ENCODE measurements around the gene SGMS1. TPM values are rescaled to one million over a fixed set of nuclear protein-coding genes. Genes with fewer than 3 reads are reported as not detected.

Gene SGMS1
- total and polyA plus RNA-seq, 12 donors = 7.3 to 24.3 (median 17.1) TPM

DNA sequence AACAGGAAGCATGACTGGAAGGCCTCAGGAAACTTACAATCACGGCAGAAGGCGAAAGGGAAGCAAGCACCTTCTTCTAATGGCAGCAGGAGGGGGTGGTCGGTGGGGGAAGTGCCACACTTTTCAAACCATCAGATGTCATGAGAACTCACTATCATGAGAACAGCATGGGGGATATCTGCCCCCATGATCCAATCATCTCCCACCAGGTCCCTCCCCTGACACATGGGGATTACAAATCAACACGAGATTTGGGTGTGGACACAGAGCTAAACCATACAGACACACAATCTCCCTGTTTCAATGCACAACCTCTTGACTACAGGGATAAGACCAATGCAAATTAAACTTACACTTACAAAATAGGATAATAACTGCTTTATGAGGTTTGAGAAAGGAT, 97.6 kb downstream of the SGMS1 start:
- Histone ChIP-seq H3K27me3 (no peaks in the 10 kb centered on the region), H3K36me3 (no peaks in the 10 kb centered on the region), H3K4me3 (no peak overlapping the region), H3K27ac (no peak overlapping the region), H3K4me1 (peaks cover 0 to 11% (median 5%) of the 10 kb centered on the region in 9 donors), H3K9me3 (no peaks in the 10 kb centered on the region)
- WGBS, 2 donors = 91 to 93% methylated on average over 4 of the region's 4 CpGs
- intact Hi-C loops (cut with DNase I) = loop anchor here in 1 of 10 donors (10.0 kb wide), 1 partner anchor 151 kb away; no protein-coding TSS in a partner anchor
- TF ChIP-seq, protein P1, sequence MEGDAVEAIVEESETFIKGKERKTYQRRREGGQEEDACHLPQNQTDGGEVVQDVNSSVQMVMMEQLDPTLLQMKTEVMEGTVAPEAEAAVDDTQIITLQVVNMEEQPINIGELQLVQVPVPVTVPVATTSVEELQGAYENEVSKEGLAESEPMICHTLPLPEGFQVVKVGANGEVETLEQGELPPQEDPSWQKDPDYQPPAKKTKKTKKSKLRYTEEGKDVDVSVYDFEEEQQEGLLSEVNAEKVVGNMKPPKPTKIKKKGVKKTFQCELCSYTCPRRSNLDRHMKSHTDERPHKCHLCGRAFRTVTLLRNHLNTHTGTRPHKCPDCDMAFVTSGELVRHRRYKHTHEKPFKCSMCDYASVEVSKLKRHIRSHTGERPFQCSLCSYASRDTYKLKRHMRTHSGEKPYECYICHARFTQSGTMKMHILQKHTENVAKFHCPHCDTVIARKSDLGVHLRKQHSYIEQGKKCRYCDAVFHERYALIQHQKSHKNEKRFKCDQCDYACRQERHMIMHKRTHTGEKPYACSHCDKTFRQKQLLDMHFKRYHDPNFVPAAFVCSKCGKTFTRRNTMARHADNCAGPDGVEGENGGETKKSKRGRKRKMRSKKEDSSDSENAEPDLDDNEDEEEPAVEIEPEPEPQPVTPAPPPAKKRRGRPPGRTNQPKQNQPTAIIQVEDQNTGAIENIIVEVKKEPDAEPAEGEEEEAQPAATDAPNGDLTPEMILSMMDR (IDR thresholded peaks at IDR 0.05) = no peak
- DNase-seq = no peak
- no peak for ATAC-seq

DNA sequence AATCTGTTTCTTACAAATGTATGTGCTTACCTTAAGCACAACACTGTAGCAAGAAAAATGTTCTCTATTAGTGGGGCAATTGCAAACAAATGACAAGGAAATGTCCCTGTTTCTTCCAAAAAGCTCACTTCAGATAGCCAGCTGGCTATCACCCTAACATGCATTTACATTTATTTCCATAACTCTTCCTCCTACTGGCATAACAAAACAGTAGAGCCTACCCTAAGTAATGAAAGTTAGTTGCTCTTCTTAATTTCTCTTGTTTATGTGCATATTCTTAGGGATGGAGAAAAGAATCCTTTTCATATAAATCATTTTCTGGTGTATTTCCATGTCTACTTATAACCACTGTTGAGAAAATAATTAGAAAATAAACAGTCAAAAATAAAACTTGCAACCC, 100.4 kb downstream of the SGMS1 start:
- intact Hi-C loops (cut with DNase I) = loop anchor here in 1 of 10 donors (10.0 kb wide), 1 partner anchor 149 kb away; no protein-coding TSS in a partner anchor
- peaks cover 0 to 11% (median 5%) of the 10 kb centered on the region in 9 donors for H3K4me1 ChIP-seq
- TF ChIP-seq, protein P1 (IDR thresholded peaks at IDR 0.05) = no peak
- no peaks in the 10 kb centered on the region for H3K27me3 ChIP-seq
- ATAC-seq = no peak
- H3K27ac ChIP-seq = no peak overlapping the region
- DNase-seq = no peak
- H3K9me3 ChIP-seq = no peaks in the 10 kb centered on the region
- peaks cover 0 to 8% (median 0%) of the 10 kb centered on the region in 9 donors for H3K36me3 ChIP-seq
- no peak overlapping the region for H3K4me3 ChIP-seq

DNA sequence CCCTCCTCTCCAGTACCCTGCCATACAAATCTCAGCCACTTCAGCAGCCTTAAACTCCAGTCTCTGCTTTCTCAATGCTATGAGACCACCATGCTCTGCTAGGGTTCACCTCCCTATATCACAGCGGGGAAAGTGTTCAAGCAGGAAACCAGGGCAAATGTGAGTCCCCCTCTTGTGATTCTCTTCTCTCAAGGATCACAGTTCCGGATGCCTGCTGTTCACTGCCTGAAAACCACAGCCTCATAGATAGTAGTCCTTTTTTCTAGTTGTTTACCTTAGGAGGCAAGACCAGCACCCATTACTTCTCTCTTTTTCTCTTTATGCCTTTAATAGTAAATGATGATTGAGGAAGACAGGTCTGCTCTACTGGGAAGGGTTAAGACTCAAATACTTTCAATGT, 100.8 kb downstream of the SGMS1 start:
- TF ChIP-seq, protein P1 (IDR thresholded peaks at IDR 0.05) = no peak
- no peaks in the 10 kb centered on the region for H3K9me3 ChIP-seq
- ATAC-seq (no peak), DNase-seq (no peak)
- H3K4me3 ChIP-seq = no peak overlapping the region
- H3K27me3 ChIP-seq = no peaks in the 10 kb centered on the region
- intact Hi-C loops (cut with DNase I) = loop anchor here in 1 of 10 donors (10.0 kb wide), 1 partner anchor 148 kb away; no protein-coding TSS in a partner anchor
- H3K27ac ChIP-seq = no peak overlapping the region
- H3K36me3 ChIP-seq = peaks cover 0 to 8% (median 0%) of the 10 kb centered on the region in 9 donors
- peaks cover 0 to 10% (median 5%) of the 10 kb centered on the region in 9 donors for H3K4me1 ChIP-seq
- 82 to 95% methylated on average over 2 of the region's 2 CpGs for WGBS, 2 donors

DNA sequence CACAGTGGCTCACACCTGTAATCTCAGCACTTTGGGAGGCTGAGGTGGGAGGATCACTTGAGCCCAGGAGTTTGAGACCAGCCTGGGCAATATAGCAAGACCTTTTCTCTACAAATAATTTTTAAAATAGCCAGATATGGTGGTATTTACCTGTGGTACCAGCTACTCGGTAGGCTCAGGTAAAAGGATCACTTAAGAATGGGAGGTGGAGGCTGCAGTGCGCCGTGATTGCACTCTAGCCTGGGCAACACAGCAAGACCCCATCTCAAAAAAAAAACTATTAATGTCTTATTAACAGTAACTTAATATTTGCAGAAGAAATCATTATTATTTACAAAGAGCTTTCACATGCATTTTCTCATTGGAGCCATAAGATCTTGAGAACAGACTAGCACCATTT, 103.6 kb downstream of the SGMS1 start:
- TF ChIP-seq, protein P1 (IDR thresholded peaks at IDR 0.05) = no peak
- no peak overlapping the region for H3K4me3 ChIP-seq
- intact Hi-C loops (cut with DNase I) = loop anchor here in 1 of 10 donors (10.0 kb wide), 1 partner anchor 145 kb away; no protein-coding TSS in a partner anchor
- WGBS, 2 donors = 98 to 100% methylated on average over 3 of the region's 3 CpGs
- no peak overlapping the region for H3K27ac ChIP-seq
- ATAC-seq (no peak), DNase-seq (no peak)
- no peaks in the 10 kb centered on the region for H3K9me3 ChIP-seq
- H3K4me1 ChIP-seq = peaks cover 0 to 24% (median 9%) of the 10 kb centered on the region in 9 donors
- H3K36me3 ChIP-seq = peaks cover 0 to 8% (median 0%) of the 10 kb centered on the region in 9 donors
- H3K27me3 ChIP-seq = no peaks in the 10 kb centered on the region

All from heart right ventricle (tissue), 16 donors.